ENCODE data around the gene MRM2.

Gene MRM2

GRCh38 chr7:2222516-2222915 lies 19.5 kb downstream of the MRM2 start:
- no peak for DNase-seq (ENCODE audit: low read depth)

- no peak for DNase-seq (ENCODE audit: low read depth)
Measured at GRCh38 chr7:2220954-2221353, 21.1 kb downstream of the MRM2 start.

- DNase-seq (ENCODE audit: low read depth): no peak
Measured at GRCh38 chr7:2220506-2220905, 21.5 kb downstream of the MRM2 start.

- DNase-seq (ENCODE audit: low read depth): no peak
Measured at GRCh38 chr7:2220030-2220429, 22.0 kb downstream of the MRM2 start.

- no peak for DNase-seq (ENCODE audit: low read depth)
Measured at GRCh38 chr7:2219606-2220005, 22.4 kb downstream of the MRM2 start.

GRCh38 chr7:2219136-2219535 lies 22.9 kb downstream of the MRM2 start:
- no peak for DNase-seq (ENCODE audit: low read depth)

GRCh38 chr7:2218444-2218785 lies 23.6 kb downstream of the MRM2 start:
- DNase-seq (ENCODE audit: low read depth): no peak

GRCh38 chr7:2217716-2218443 lies 24.1 kb downstream of the MRM2 start:
- no peak for DNase-seq (ENCODE audit: low read depth)

- DNase-seq (ENCODE audit: low read depth): no peak
Measured at GRCh38 chr7:2217206-2217605, 24.8 kb downstream of the MRM2 start.

GRCh38 chr7:2215851-2216250 lies 26.2 kb downstream of the MRM2 start:
- DNase-seq (ENCODE audit: low read depth): no peak

GRCh38 chr7:2214636-2215035 lies 27.4 kb downstream of the MRM2 start:
- no peak for DNase-seq (ENCODE audit: low read depth)

GRCh38 chr7:2213551-2214215 lies 28.3 kb downstream of the MRM2 start:
- DNase-seq (ENCODE audit: low read depth): no peak

- DNase-seq (ENCODE audit: low read depth): no peak
Measured at GRCh38 chr7:2212906-2213305, 29.1 kb downstream of the MRM2 start.

- no peak for DNase-seq (ENCODE audit: low read depth)
Measured at GRCh38 chr7:2211926-2212325, 30.1 kb downstream of the MRM2 start.

GRCh38 chr7:2211259-2211880 lies 30.6 kb downstream of the MRM2 start:
- no peak for DNase-seq (ENCODE audit: low read depth)

GRCh38 chr7:2210551-2211258 lies 31.3 kb downstream of the MRM2 start:
- no peak for DNase-seq (ENCODE audit: low read depth)

- DNase-seq (ENCODE audit: low read depth): no peak
Measured at GRCh38 chr7:2209961-2210323, 32.1 kb downstream of the MRM2 start.

- DNase-seq (ENCODE audit: low read depth): no peak
Measured at GRCh38 chr7:2209146-2209960, 32.7 kb downstream of the MRM2 start.

GRCh38 chr7:2208712-2209111 lies 33.3 kb downstream of the MRM2 start:
- no peak for DNase-seq (ENCODE audit: low read depth)

- DNase-seq (ENCODE audit: low read depth): no peak
Measured at GRCh38 chr7:2205036-2205780, 36.8 kb downstream of the MRM2 start.

GRCh38 chr7:2204446-2204845 lies 37.6 kb downstream of the MRM2 start:
- DNase-seq (ENCODE audit: low read depth): no peak

Data from stimulated activated CD8-positive, alpha-beta memory T cell treated with anti-CD3 and anti-CD28 coated beads, Interleukin-12 subunit alpha, Interleukin-12 subunit beta, amount 100 ng/mL, for 1 hour (primary cell).